Erythroblast (primary cell): Measurements from ENCODE around the gene LTBP3.

Source experiments
- GATA1 ChIP-seq: IDR thresholded peaks from 2 replicates; pipeline ENCODE4 v1.6.1; 2011; ENCODE audit warnings: low read depth, mild to moderate bottlenecking, control low read depth, low read length, moderate library complexity
- POLR2A ChIP-seq: IDR thresholded peaks from 2 replicates; pipeline ENCODE4 v1.6.1; 2011; ENCODE audit warnings: mild to moderate bottlenecking, low read length

- TF ChIP-seq POLR2A (no peak), GATA1 (no peak)
These were observed 58.3 kb downstream of the LTBP3 start for GRCh38 chr11:65499713-65500386.
